ENCODE measurements around the gene PDE1C. TPM values are rescaled to one million over a fixed set of nuclear protein-coding genes. Genes with fewer than 3 reads are reported as not detected.

PDE1C gene
- total and polyA plus RNA-seq, 2 experiments from 2014 or later: 23.5 to 33.8 TPM

GRCh38 chr7:32070051-32070405, 179 bp downstream of the PDE1C start:
- H3K36me3 ChIP-seq (ENCODE audit: low read depth): no peaks in the 10 kb centered on the region

GRCh38 chr7:32069116-32069650, 1.0 kb downstream of the PDE1C start:
- Histone ChIP-seq H3K4me3 (peak overlapping the region; percentile 83), H3K27ac (peak overlapping the region; percentile 42; the same call in 1 of the 2 replicates), H3K9me3 (ENCODE audit: low read depth) (no peaks in the 10 kb centered on the region), H3F3A (ENCODE audit: insufficient read depth) (no peaks in the 10 kb centered on the region; the same call in 1 of the 2 replicates), H3K9ac (peak overlapping the region; percentile 83), H3K4me1 (ENCODE audit: insufficient read depth) (peaks cover 11% of the 10 kb centered on the region; the same call in 1 of the 2 replicates), H3K36me3 (ENCODE audit: low read depth) (no peaks in the 10 kb centered on the region), H2AFZ (no peak overlapping the region), H3K79me2 (ENCODE audit: insufficient read depth) (peaks cover 81% of the 10 kb centered on the region), H3K27me3 (replicated peaks; ENCODE audit: insufficient read depth) (no peaks in the 10 kb centered on the region), H3K9me2 (ENCODE audit: insufficient read depth) (no peaks in the 10 kb centered on the region), H3K4me2 (ENCODE audit: unreplicated experiment) (peak overlapping the region; percentile 78), H4K20me1 (ENCODE audit: insufficient read depth) (no peaks in the 10 kb centered on the region)
- in situ Hi-C loops (cut with MboI): no loop called here
- DNase-seq: no peak
- no peak for TF ChIP-seq EZH2 (IDR thresholded peaks at IDR 0.05; ENCODE audit: insufficient read depth, poor library complexity, severe bottlenecking)
- no peak for TF ChIP-seq EZH2phosphoT487 (IDR thresholded peaks at IDR 0.05; ENCODE audit: insufficient read depth, low read depth)

More at GRCh38 chr7:32070051-32070405, 179 bp downstream of the PDE1C start:
- Histone ChIP-seq H3K27ac (peak overlapping the region; percentile 42; the same call in 1 of the 2 replicates), H3K4me1 (ENCODE audit: insufficient read depth) (peaks cover 11% of the 10 kb centered on the region; the same call in 1 of the 2 replicates), H3K9me2 (ENCODE audit: insufficient read depth) (no peaks in the 10 kb centered on the region), H3K4me2 (ENCODE audit: unreplicated experiment) (peak overlapping the region; percentile 78), H2AFZ (peak overlapping the region; percentile 76), H3K4me3 (peak overlapping the region; percentile 83), H3K27me3 (replicated peaks; ENCODE audit: insufficient read depth) (no peaks in the 10 kb centered on the region), H3K9me3 (ENCODE audit: low read depth) (no peaks in the 10 kb centered on the region), H4K20me1 (ENCODE audit: insufficient read depth) (no peaks in the 10 kb centered on the region), H3K79me2 (ENCODE audit: insufficient read depth) (peaks cover 75% of the 10 kb centered on the region), H3F3A (ENCODE audit: insufficient read depth) (no peaks in the 10 kb centered on the region; the same call in 1 of the 2 replicates), H3K9ac (peak overlapping the region; percentile 83)
- DNase-seq: peak; percentile 42
- in situ Hi-C loops (cut with MboI): no loop called here
- TF ChIP-seq EZH2phosphoT487 (IDR thresholded peaks at IDR 0.05; ENCODE audit: insufficient read depth, low read depth): no peak
- TF ChIP-seq EZH2 (IDR thresholded peaks at IDR 0.05; ENCODE audit: insufficient read depth, poor library complexity, severe bottlenecking): no peak
- WGBS, 2 experiments (ENCODE audit: low coverage in 1 of 2, low lambda C conversion rate in 2 of 2, missing lambda C conversion rate in 2 of 2): 3 to 5% methylated on average over 9 of the region's 9 CpGs

GRCh38 chr7:32068411-32069101, 1.7 kb downstream of the PDE1C start:
- Histone ChIP-seq H3K9me2 (ENCODE audit: insufficient read depth) (no peaks in the 10 kb centered on the region), H3K36me3 (ENCODE audit: low read depth) (no peaks in the 10 kb centered on the region), H4K20me1 (ENCODE audit: insufficient read depth) (no peaks in the 10 kb centered on the region), H3K27ac (no peak overlapping the region), H3K9ac (peak overlapping the region; percentile 83), H3K9me3 (ENCODE audit: low read depth) (no peaks in the 10 kb centered on the region), H3K27me3 (replicated peaks; ENCODE audit: insufficient read depth) (no peaks in the 10 kb centered on the region), H3K4me1 (ENCODE audit: insufficient read depth) (peaks cover 11% of the 10 kb centered on the region; the same call in 1 of the 2 replicates), H3K4me2 (ENCODE audit: unreplicated experiment) (peak overlapping the region; percentile 78), H3K79me2 (ENCODE audit: insufficient read depth) (peaks cover 87% of the 10 kb centered on the region), H2AFZ (no peak overlapping the region), H3K4me3 (peak overlapping the region; percentile 83), H3F3A (ENCODE audit: insufficient read depth) (no peaks in the 10 kb centered on the region; the same call in 1 of the 2 replicates)
- 38 to 41% methylated on average over 11 of the region's 11 CpGs for WGBS, 2 experiments (ENCODE audit: low coverage in 1 of 2, low lambda C conversion rate in 2 of 2, missing lambda C conversion rate in 2 of 2)
- DNase-seq: no peak
- in situ Hi-C loops (cut with MboI): no loop called here
- TF ChIP-seq EZH2phosphoT487 (IDR thresholded peaks at IDR 0.05; ENCODE audit: insufficient read depth, low read depth): no peak
- TF ChIP-seq EZH2 (IDR thresholded peaks at IDR 0.05; ENCODE audit: insufficient read depth, poor library complexity, severe bottlenecking): no peak

- 9 to 21% methylated on average over 2 of the region's 2 CpGs for WGBS, 2 experiments (ENCODE audit: low coverage in 1 of 2, low lambda C conversion rate in 2 of 2, missing lambda C conversion rate in 2 of 2)
- peak; percentile 74 for DNase-seq
- in situ Hi-C loops (cut with MboI): no loop called here
These were observed 3.8 kb downstream of the PDE1C start for GRCh38 chr7:32066441-32066840.

More at GRCh38 chr7:32066441-32066840, 3.8 kb downstream of the PDE1C start:
- Histone ChIP-seq H3K27me3 (replicated peaks; ENCODE audit: insufficient read depth) (no peaks in the 10 kb centered on the region), H4K20me1 (ENCODE audit: insufficient read depth) (no peaks in the 10 kb centered on the region), H3K79me2 (ENCODE audit: insufficient read depth) (peaks cover 96% of the 10 kb centered on the region), H2AFZ (no peak overlapping the region), H3K9ac (no peak overlapping the region), H3K4me1 (ENCODE audit: insufficient read depth) (peaks cover 20% of the 10 kb centered on the region; the same call in 1 of the 2 replicates), H3K9me3 (ENCODE audit: low read depth) (no peaks in the 10 kb centered on the region), H3K4me3 (no peak overlapping the region), H3K27ac (no peak overlapping the region), H3K36me3 (ENCODE audit: low read depth) (no peaks in the 10 kb centered on the region), H3K4me2 (ENCODE audit: unreplicated experiment) (peak overlapping the region; percentile 24), H3F3A (ENCODE audit: insufficient read depth) (no peaks in the 10 kb centered on the region; the same call in 1 of the 2 replicates), H3K9me2 (ENCODE audit: insufficient read depth) (no peaks in the 10 kb centered on the region)
- TF ChIP-seq EZH2phosphoT487 (IDR thresholded peaks at IDR 0.05; ENCODE audit: insufficient read depth, low read depth): no peak
- no peak for TF ChIP-seq EZH2 (IDR thresholded peaks at IDR 0.05; ENCODE audit: insufficient read depth, poor library complexity, severe bottlenecking)

Measured in GM23248 (cell line).